KOPT-K1 (cell line): Measurements from ENCODE around the gene MAP1LC3B.
"Not testable (repeated sequence)": the region's sequence is repeated elsewhere in the genome, so short reads cannot be mapped to it uniquely, and the experiment has no call there.

Experiments used
- H3K27ac ChIP-seq: fragments of 200-600 bp; sonication (generic); 2 replicates; pipeline ENCODE4 v1.5.1; 2016; ENCODE audit warnings: antibody characterized with exemption, mild to moderate bottlenecking, low read depth, low read length; ENCODE audit not compliant: poor library complexity, severe bottlenecking
- H3K36me3 ChIP-seq: fragments of 200-600 bp; sonication (generic); 2 replicates; pipeline ENCODE4 v1.5.1; 2017; ENCODE audit warnings: antibody characterized with exemption, mild to moderate bottlenecking, low read length, moderate library complexity; ENCODE audit not compliant: insufficient read depth
- H3K9me3 ChIP-seq: fragments of 200-600 bp; sonication (generic); 2 replicates; pipeline ENCODE4 v1.5.1; 2017; ENCODE audit warnings: antibody characterized with exemption, low read length, mild to moderate bottlenecking; ENCODE audit not compliant: insufficient read depth, poor library complexity, severe bottlenecking

MAP1LC3B gene

DNA sequence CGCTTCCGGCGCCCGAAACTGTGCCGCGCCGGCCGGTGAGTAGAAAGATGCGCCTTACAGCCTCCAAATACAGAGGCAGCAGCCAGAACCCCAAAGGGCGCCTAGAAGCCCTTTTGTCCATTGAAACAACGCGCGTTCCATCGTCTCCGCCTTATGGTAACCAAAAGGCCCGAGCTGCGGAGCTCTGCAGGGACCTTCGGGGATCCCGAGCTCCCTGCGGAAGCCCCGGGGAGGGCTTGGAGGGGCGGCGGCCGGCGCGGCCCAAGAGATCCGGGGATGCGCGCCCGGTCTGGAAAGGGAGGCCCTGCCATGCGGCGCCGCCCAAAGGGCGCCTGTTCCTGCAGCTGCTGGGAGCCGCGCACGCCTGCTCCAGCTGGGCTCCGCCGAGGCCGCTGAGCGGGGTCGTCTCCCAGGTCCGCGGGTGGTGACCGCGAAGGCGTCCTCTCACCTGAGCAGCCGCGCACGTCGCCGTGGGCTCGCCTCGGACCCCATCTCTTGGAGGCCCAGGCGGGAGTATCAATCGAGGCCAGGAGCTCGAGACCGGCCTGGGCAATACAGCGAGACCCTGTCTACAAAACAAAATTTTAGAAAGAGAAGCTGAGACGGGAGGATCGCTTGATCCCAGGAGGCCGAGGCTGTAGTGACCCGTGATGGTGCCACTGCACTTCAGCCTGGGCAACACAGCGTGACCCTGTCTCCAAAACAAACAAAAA is 7.8 kb upstream of the MAP1LC3B start:
- H3K36me3 ChIP-seq: peaks cover 8% of the 10 kb centered on the region; the same call in 1 of the 2 replicates
- peak overlapping the region; percentile 78 for H3K27ac ChIP-seq
- H3K9me3 ChIP-seq: no peaks in the 10 kb centered on the region

DNA sequence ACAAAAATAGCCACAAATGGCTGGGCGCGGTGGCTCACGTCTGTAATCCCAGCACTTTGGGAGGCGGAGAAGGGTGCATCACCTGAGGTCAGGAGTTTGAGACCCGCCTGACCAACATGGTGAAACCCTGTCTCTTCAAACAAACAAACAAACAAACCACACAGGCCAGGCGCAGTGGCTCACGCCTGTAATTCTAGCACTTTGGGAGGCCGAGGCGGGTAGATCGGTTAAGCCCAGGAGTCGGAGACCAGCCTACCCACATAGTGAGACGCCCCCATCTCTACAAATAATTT is 7.3 kb upstream of the MAP1LC3B start:
- not testable (repeated sequence) for H3K9me3 ChIP-seq, H3K36me3 ChIP-seq
- H3K27ac ChIP-seq: peak overlapping the region; percentile 78

DNA sequence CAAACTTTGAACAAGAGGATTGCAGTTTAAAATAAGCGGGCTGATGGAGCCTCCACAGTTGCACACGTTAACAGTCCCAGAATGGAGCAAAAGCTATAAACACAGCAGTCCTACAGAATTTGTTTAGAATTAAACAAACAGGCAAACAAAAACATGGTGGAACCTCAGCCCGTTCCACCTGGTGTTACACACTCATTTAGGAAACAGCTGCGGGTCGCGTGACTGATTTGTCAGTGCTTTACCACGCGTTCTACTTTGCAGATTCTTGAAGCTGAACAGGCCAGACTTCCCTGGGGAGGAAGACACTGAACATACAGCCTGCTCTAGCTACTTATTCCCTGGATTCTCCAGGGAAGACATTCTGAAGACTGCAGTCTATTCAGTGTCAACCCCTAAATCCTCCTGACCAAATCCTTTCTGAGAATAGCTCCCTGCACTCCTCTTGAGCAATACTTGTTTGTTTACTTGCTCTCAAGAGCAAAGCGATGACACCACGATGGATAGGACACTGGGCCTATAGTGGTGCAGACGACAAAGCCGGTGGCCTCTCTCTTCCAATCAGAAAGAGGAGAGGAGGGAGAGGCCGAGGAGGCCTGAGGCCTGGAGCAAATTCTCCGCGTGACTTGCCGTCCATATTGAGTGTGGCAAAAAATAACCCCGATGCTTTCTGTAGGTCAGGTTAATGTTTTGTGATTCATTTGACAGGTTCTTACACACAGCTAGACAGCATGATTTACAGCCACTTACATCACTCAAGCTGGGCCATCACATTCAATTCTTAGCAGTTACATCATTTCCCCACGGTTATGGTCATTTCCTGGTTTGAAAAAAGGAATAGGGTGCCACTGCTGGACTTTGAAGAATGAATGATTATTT is 4.0 kb upstream of the MAP1LC3B start:
- peak overlapping the region; percentile 56 for H3K27ac ChIP-seq
- H3K9me3 ChIP-seq: no peaks in the 10 kb centered on the region
- no peaks in the 10 kb centered on the region for H3K36me3 ChIP-seq

DNA sequence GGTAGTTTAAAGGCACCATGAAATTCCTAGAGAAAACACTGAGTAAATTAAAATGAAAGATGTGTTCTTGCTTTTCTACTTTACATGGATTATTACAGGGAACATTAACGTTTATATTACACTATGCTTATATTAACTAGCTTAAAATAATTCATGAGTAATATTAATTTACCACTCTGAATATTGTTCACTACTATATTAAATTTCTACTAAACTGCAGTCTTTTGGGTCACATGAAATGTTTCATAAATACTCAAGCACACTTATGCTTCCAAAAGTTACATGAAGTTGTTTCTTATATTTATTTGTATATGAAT is 3.4 kb upstream of the MAP1LC3B start:
- peak overlapping the region; percentile 56 for H3K27ac ChIP-seq
- H3K36me3 ChIP-seq: no peaks in the 10 kb centered on the region
- no peaks in the 10 kb centered on the region for H3K9me3 ChIP-seq

DNA sequence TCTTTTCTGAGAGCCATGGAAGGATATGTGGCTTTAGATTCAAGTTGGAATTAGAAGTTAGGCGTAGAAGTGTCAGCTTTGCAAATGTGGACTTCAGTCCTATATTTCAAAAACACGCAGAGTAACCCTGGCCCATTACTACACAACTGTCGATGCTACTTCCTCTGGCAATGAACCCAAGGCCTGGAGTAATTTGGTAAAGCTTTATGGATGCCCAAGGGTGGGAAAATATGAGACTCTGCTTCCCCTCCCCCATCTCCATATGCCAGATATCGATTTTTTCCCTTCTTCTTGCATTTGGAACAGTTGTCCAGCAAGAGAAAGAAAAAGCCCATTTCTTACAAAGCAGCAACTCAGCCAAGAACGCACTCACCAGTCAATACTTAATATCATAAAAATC is 2.9 kb upstream of the MAP1LC3B start:
- H3K9me3 ChIP-seq: no peaks in the 10 kb centered on the region
- no peaks in the 10 kb centered on the region for H3K36me3 ChIP-seq
- peak overlapping the region; percentile 24 for H3K27ac ChIP-seq

DNA sequence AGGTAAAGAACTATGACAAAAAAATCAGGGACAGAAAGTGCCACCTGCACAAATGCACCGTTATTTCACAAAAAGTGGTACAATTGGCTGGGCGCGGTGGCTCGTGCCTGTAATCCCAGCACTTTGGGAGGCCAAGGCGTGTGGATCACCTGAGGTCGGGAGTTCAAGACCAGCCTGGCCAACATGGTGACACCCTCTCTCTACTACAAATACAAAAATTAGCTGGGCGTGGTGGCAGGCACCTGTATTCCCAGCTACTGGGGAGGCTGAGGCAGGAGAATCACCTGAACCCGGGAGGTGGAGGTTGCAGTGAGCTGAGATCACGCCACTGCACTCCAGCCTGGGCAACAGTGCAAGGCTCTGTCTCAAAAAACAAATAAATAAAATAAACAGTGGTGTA is 2.2 kb upstream of the MAP1LC3B start:
- not testable (repeated sequence) for H3K9me3 ChIP-seq, H3K36me3 ChIP-seq, H3K27ac ChIP-seq

DNA sequence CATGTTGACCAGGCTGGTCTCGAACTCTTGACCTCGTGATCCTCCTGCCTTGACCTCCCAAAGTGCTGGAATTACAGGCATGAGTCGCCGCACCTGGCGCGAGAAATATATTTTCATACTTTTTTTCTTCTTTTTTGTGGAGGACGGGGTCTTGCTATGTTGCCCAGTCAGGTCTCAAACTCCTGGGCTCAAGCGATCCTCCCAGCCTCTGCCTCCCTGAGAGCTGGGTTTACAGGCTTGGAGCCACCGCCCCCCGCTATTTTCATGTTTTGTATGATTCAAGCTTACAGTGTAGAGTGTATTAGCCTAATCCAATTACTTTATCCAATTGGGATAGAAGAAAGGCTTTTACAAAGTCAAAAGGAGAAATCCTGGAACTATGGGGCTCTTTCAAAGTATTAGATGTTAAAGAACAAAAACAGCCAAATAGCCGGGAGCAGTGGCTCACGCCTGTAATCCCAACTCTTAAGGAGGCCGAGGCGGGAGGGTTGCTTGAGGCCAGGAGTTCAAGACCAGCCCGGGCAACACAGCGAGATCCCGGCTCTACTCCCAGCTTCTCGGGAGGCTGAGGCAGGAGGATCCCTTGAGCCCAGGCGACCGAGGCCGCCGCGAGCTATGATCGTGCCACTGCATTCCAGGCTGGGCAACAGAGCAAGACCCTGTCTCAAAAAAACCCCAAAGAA is 1.4 kb upstream of the MAP1LC3B start:
- H3K9me3 ChIP-seq: no peaks in the 10 kb centered on the region
- H3K27ac ChIP-seq: peak overlapping the region; percentile 91

DNA sequence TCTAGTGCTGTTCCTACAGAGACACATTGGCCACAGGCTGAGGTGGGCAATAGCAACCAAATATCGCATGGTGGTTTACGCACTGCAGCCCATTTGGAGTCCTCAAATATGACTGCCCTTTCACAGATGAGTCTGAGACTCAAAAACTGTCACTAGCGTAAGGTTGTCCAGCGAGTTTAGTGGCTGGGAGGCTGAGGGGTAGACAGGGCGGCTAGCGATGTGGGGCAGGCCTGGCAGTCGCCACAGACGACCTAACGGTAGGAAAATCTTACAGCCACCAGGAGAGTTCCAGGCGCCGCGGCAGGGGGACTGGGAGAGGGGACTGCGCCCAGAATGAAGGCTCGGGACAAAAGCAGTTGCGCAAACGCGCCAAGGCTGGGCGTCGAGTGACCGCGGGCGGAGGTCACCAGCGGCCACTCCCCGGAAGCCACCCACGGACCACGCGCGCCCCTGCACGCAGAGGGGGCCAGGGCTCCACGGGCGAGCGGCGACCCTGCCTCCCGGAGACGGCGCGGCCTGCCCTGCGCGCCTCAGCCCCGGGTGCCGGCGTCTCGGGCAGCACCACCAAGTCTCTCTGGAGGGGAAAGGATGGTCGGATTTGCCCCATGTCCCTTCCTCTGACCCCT is 699 bp upstream of the MAP1LC3B start:
- peak overlapping the region; percentile 91 for H3K27ac ChIP-seq
- no peaks in the 10 kb centered on the region for H3K9me3 ChIP-seq
- no peaks in the 10 kb centered on the region for H3K36me3 ChIP-seq

More for the DNA sequence above, 1.4 kb upstream of the MAP1LC3B start:
- no peaks in the 10 kb centered on the region for H3K36me3 ChIP-seq

DNA sequence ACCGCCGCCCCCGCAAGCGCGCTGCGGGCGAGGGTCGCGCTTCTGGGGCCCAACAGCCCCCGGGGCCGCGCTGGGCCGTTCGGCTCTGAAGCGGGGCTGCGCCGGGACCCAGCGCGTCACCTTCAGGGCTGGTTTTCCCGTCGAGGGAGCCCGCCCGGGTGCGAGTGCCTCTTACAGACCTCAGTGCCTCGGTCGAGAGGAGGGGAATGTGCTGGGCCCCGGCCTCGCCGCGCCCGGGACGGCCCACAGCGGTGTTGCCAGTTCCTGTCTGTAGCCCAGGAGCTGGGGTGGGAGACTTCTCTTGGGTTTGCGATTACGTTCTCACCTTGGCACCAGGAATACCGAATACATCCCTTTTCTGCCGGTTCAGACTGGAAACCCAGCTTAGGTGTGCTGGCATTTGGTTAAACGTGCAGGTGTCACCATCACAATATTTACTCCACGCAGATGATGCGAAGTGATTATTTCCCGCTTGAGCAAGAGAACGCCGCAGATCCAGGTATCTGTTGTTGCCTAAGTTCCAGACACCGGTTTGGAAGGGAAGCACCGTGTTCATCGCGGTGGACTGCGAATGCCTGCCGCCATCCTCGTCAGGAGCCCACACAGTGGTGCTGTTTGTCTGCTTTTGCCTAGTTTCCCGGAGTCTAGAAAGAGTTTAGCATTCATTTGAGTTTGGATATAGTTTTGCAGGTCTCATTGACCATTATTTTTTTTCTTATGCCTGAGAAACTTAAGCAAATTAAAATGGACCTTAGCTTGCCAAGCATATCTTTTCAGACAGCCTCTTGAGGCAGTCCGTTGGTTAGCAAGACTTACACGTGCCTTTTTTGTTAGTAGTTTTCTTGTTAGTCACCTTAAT is 914 bp downstream of the MAP1LC3B start:
- H3K9me3 ChIP-seq: no peaks in the 10 kb centered on the region
- peak overlapping the region; percentile 91 for H3K27ac ChIP-seq
- no peaks in the 10 kb centered on the region for H3K36me3 ChIP-seq

DNA sequence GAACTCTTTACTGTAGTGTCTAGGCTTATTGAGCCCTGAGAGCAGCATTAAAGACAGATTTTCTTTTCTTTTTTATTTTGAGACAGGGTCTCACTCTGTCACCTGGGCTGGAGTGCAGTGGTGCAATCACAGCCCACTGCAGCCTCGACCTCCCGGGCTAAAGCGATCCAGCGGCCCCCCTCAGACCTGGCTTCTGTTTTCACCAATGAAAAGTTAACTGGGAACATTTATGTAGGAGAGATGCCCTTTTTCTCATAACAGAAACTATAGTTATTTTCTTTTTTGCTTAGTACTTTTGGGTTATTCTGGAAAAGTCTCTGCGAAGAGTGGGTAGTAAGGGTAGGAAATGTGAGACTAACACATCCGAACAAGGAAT is 1.5 kb downstream of the MAP1LC3B start:
- H3K27ac ChIP-seq: no peak overlapping the region

DNA sequence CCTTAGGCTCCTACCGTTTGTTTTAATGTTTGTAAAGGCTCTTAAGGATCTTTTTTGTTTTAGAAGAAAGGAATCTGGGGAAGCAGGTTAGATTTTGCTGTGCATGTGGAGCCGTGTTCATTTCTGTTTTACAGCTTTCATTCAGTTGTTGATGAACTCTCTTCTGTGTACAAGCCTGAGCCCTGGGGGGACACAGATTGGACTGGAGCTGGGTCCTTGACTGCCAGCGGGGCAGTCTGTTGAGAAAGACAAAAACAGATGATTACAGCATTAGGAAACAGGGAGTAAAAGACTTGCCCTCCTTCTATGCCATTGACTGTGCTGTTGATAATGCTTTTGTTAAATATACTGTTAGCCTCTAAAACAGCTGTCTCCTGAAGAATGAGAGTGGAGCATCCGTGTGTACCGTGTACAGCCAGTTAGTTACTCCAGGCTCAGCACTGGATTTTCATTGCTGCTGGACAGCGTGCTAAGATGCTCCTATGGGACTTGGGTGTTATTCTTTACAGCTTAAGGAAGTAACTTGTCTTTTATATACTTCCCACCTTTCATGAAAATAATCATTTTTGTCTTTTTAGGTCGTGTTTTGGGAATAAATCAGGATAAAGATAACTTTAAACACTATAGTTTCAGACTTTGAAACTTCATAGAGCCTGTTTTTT is 3.2 kb downstream of the MAP1LC3B start:
- Histone ChIP-seq H3K9me3 (no peaks in the 10 kb centered on the region), H3K27ac (no peak overlapping the region), H3K36me3 (peaks cover 12% of the 10 kb centered on the region; the same call in 1 of the 2 replicates)

More for the DNA sequence above, 1.5 kb downstream of the MAP1LC3B start:
- Histone ChIP-seq H3K9me3 (no peaks in the 10 kb centered on the region), H3K36me3 (peaks cover 3% of the 10 kb centered on the region; the same call in 1 of the 2 replicates)

DNA sequence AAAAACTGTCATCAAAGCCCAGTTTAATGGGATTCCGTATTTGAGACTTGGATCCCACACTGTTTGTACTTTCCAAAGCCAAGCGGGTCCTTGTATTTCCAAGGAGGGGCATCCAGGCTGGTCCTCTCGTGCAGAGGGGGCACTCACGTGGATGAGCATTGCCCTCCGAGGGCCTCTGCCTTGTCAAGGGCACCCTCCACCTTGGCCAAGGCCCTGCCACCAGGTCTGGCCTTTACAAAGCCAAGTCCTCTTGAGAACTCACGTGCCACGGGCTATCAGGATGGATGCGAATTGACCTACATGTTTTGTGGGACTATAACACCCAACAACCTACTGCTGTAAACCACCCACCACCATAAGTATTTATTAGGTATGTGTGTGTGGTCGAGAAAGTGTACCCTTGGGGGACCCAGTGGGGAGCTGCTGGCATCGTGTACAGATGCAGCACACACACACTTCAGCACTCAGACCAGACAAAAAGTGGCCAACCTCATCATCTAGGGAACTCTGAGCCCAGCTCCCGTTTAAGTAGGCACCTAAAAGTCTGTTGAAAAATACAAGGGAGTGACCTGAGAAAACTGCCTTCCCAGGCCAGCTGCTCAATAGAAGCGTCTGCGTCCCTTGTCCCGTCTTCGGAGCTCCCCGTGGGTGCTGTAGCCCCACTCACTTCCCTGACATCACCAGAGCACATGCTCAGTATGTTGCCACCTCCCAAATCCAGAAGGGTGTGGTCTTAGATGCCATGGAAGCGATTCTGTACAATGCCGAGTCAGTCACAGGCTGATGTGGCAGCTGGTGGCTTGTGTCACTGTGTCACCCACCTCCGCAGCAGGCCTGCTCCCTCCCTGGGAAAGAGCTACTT is 12.9 kb downstream of the MAP1LC3B start:
- no peak overlapping the region for H3K27ac ChIP-seq
- peaks cover 61% of the 10 kb centered on the region for H3K36me3 ChIP-seq
- H3K9me3 ChIP-seq: no peaks in the 10 kb centered on the region

DNA sequence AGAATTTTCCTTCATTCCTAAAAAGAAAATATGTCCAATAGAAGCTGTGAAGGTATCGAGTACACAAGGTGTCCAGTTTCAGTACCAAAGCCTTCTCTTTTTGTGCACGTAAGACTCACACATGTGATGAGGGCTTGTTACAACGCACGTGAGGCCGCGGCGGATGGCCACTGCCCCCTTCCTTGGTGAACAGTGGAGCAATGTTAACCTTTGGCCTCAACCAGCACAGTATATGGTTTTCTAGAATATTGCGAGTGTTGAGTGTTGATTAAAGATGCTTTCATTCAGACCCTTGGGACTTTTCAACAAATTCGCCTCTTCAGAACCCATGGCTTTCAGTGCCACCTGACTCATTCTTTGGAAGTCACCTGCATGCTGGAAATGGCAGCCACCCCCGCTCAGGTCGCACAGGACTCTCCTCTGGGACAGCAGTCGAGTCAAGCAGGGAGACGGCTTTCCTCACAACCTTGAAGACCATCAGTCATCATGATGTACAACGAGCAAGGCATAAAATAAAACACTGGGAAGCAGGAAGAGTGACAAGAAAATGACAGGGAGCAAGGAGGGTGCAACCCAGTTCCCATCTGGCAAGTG is 14.5 kb downstream of the MAP1LC3B start:
- H3K36me3 ChIP-seq: peaks cover 46% of the 10 kb centered on the region

More for the DNA sequence above, 14.5 kb downstream of the MAP1LC3B start:
- H3K27ac ChIP-seq: no peak overlapping the region
- H3K9me3 ChIP-seq: no peaks in the 10 kb centered on the region
